Fibroblast of lung (primary cell): ENCODE data around the gene PDE11A.

ENCODE experiments used
- EZH2 ChIP-seq: IDR thresholded peaks from 2 replicates; pipeline ENCODE4 v1.5.1; 2012; ENCODE audit warnings: low read length, control low read depth, mild to moderate bottlenecking; ENCODE audit errors: missing control alignments
- TF ChIP-seq, protein P1 (sequence below), 2 donors: IDR thresholded peaks in 1 of 2; conservative IDR thresholded peaks in 1 of 2; 1 replicate in 1 of 2; 2 replicates in 1 of 2; pipeline ENCODE4 v1.5.1; 2011 to 2012; ENCODE audit warnings: low read length in 2 of 2, control low read depth in 1 of 2, inconsistent platforms in 1 of 2, low read depth in 1 of 2, mild to moderate bottlenecking in 1 of 2

DNA sequence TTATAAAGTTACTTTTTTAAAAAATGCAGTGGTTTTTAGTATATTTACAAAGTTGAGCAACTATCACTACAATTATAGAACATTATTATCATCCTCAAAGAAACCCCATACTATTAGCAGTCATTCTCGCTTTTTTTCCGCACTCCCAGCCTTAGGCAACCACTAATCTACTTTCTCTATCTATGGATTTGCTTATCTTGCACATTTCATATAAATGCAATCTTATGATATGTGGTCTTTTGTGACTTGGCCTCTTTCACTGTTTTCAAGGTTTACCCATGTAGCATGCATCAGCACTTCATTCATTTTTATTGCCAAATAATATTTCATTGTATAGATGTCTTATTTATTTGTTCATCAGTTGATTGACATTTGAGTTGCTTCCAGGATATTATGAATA, 406.6 kb downstream of the PDE11A start:
- TF ChIP-seq, protein P1, sequence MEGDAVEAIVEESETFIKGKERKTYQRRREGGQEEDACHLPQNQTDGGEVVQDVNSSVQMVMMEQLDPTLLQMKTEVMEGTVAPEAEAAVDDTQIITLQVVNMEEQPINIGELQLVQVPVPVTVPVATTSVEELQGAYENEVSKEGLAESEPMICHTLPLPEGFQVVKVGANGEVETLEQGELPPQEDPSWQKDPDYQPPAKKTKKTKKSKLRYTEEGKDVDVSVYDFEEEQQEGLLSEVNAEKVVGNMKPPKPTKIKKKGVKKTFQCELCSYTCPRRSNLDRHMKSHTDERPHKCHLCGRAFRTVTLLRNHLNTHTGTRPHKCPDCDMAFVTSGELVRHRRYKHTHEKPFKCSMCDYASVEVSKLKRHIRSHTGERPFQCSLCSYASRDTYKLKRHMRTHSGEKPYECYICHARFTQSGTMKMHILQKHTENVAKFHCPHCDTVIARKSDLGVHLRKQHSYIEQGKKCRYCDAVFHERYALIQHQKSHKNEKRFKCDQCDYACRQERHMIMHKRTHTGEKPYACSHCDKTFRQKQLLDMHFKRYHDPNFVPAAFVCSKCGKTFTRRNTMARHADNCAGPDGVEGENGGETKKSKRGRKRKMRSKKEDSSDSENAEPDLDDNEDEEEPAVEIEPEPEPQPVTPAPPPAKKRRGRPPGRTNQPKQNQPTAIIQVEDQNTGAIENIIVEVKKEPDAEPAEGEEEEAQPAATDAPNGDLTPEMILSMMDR (conservative IDR thresholded peaks at IDR 0.05 in 1 of 2, IDR thresholded peaks at IDR 0.05 in 1 of 2; ENCODE audit: low read depth in 1 of 2, low read length in 2 of 2): no peak
- TF ChIP-seq EZH2: no peak
